ENCODE data around the gene RALGAPA2. TPM values are rescaled to one million over a fixed set of nuclear protein-coding genes. Genes with fewer than 3 reads are reported as not detected.

Gene RALGAPA2
- polyA plus RNA-seq, 1 of the 3 experiments (the other 2 are of a cell fraction) = 1.0 TPM

GRCh38 chr20:20366876-20367574 is 345.4 kb downstream of the RALGAPA2 start (continued):
- TF ChIP-seq CTCF (IDR thresholded peaks at IDR 0.05) = no peak

- no peaks in the 10 kb centered on the region for H4K20me1 ChIP-seq (ENCODE audit: insufficient read depth)
- H3K9me2 ChIP-seq = no peaks in the 10 kb centered on the region
- no peaks in the 10 kb centered on the region for H3K36me3 ChIP-seq (replicated peaks in 1 of 2; ENCODE audit: control insufficient read depth in 1 of 2, insufficient read depth in 2 of 2, low read length in 1 of 2)
- no peak overlapping the region for H3K4me2 ChIP-seq
- H3K9me3 ChIP-seq = no peaks in the 10 kb centered on the region
- peaks cover 4% of the 10 kb centered on the region for H3F3A ChIP-seq (replicated peaks; ENCODE audit: insufficient read depth)
- H3K27ac ChIP-seq (ENCODE audit: low read depth in 2 of 2, low read length in 1 of 2) = no peak overlapping the region
- H3K4me3 ChIP-seq (ENCODE audit: low read depth in 2 of 2, low read length in 1 of 2) = no peak overlapping the region
- H3K79me2 ChIP-seq (ENCODE audit: insufficient read depth) = no peaks in the 10 kb centered on the region
- WGBS (ENCODE audit: low lambda C conversion rate) = 10% methylated on average over 8 of the region's 19 CpGs
- no peaks in the 10 kb centered on the region; a peak in 1 of 4 replicates for H3K4me1 ChIP-seq (ENCODE audit: control insufficient read depth in 1 of 2, insufficient read depth in 2 of 2, low read depth in 1 of 2, low read length in 1 of 2)
- peak; percentile 39 for DNase-seq
- ChIA-PET POLR2A (no interaction called here), CTCF (interaction anchor here (1.4 kb wide), 1 partner anchor 227 kb away, joined by 6 read pairs; no protein-coding TSS in a partner anchor)
- peaks cover 82% of the 10 kb centered on the region for H3K27me3 ChIP-seq (ENCODE audit: insufficient read depth)
- no peak overlapping the region for H3K9ac ChIP-seq
- TF ChIP-seq GATA2 (CRISPR knock-in tag; IDR thresholded peaks at IDR 0.05) (no peak), USF1 (IDR thresholded peaks at IDR 0.05; ENCODE audit: borderline replicate concordance, low read depth) (no peak), CTCF (IDR thresholded peaks at IDR 0.05) (no peak), PBX3 (IDR thresholded peaks at IDR 0.05) (no peak), RFX5 (IDR thresholded peaks at IDR 0.05; ENCODE audit: low read length) (no peak), MEF2A (IDR thresholded peaks at IDR 0.05; ENCODE audit: borderline replicate concordance, low read depth) (no peak), IRF3 (IDR thresholded peaks at IDR 0.05; ENCODE audit: low read depth, low read length) (no peak), YY1 (IDR thresholded peaks at IDR 0.05; ENCODE audit: low read depth) (no peak), ELF1 (IDR thresholded peaks at IDR 0.05) (no peak), EP300 (IDR thresholded peaks at IDR 0.05; ENCODE audit: borderline replicate concordance in 1 of 2, low read depth in 1 of 2, low read length in 1 of 2) (no peak), GABPA (IDR thresholded peaks at IDR 0.05; ENCODE audit: low read depth) (no peak), RXRA (IDR thresholded peaks at IDR 0.05; ENCODE audit: borderline replicate concordance, low read depth) (no peak), USF2 (IDR thresholded peaks at IDR 0.05; ENCODE audit: borderline replicate concordance, low read depth, low read length) (no peak), JUND (IDR thresholded peaks at IDR 0.05) (no peak), REST (IDR thresholded peaks at IDR 0.05; ENCODE audit: low read depth, low read length) (no peak), NRF1 (IDR thresholded peaks at IDR 0.05; ENCODE audit: low read depth, low read length) (no peak), POLR2AphosphoS5 (IDR thresholded peaks at IDR 0.05; ENCODE audit: low read depth, low read length) (no peak), TEAD4 (IDR thresholded peaks at IDR 0.05; ENCODE audit: borderline replicate concordance, insufficient read depth) (no peak), TCF12 (IDR thresholded peaks at IDR 0.05) (no peak), MXI1 (IDR thresholded peaks at IDR 0.05; ENCODE audit: low read depth, low read length) (no peak)
- H2AFZ ChIP-seq (ENCODE audit: low read depth) = no peak overlapping the region
Observed at GRCh38 chr20:20366551-20366875, 345.9 kb downstream of the RALGAPA2 start.
